ENCODE data around the gene IFIT2. TPM values are rescaled to one million over a fixed set of nuclear protein-coding genes. Genes with fewer than 3 reads are reported as not detected.

Gene IFIT2
- total RNA-seq, 1 donor = 99.4 TPM

DNA sequence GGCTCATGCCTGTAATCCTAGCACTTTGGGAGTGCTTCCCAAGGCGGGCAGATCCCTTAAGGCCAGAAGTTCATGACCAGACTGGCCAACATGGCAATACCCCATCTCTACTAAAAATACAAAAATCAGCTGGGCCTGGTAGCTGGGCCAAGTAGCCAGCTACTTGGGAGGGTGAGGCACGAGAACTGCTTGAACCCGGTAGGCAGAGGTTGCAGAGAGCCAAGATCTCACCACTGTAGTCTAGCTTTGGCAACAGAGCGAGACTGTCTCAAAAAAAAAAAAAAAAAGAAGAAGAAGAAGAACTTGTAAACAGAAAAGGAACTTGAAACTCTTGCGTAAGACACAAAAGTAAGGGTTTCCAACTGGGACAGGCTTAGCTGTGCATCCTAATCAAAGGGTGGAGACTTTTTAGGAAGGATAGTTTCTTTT lies 5.6 kb upstream of the IFIT2 start:
- Histone ChIP-seq H3K4me1 (ENCODE audit: insufficient read depth, low read length) (peaks cover 45% of the 10 kb centered on the region), H3K4me3 (ENCODE audit: low read length) (peak overlapping the region; percentile 10), H3K27me3 (ENCODE audit: insufficient read depth, low read length) (no peaks in the 10 kb centered on the region), H3K9me3 (ENCODE audit: low read depth, low read length) (no peaks in the 10 kb centered on the region)

DNA sequence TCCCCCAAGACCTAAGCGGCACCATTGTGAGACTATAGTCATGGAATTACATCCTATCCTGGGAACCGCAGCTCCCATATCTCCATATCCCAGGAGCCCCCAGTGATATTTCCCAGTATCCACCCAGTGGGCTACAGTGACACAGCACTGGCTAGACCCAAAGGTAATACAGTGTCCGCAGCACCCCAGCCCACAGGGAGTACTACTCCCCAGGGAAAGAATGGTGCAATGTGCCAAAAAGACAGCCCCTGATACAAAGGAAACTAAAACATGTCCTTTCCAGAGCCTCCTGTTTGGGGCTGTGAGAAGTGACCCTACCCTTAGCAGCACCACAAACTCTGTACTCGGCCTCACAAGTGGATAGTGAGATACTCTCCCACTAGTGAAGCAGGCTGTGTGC lies 4.5 kb upstream of the IFIT2 start:
- Histone ChIP-seq H3K4me1 (ENCODE audit: insufficient read depth, low read length) (peaks cover 50% of the 10 kb centered on the region), H3K27me3 (ENCODE audit: insufficient read depth, low read length) (no peaks in the 10 kb centered on the region), H3K9me3 (ENCODE audit: low read depth, low read length) (no peaks in the 10 kb centered on the region), H3K4me3 (ENCODE audit: low read length) (no peak overlapping the region)

DNA sequence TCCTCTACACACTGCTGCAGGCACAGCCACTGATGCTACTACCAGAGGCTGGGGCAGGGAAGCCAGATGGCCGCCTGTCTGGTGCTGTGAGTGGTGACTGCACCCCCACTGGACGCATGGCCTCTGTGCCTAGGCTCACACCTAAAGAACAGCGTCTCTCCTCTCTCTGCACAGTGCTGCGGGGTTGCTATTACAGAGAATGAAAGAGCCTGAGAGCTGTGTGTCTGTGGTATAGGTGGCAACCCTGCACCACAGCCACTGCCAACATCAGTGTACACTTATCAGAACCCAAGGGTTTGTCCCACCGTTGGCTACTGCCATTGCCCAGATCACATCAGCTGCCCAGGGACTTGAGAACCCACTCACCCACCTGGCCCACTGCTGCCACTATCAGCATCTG lies 4.1 kb upstream of the IFIT2 start:
- H3K9me3 ChIP-seq (ENCODE audit: low read depth, low read length) = no peaks in the 10 kb centered on the region

DNA sequence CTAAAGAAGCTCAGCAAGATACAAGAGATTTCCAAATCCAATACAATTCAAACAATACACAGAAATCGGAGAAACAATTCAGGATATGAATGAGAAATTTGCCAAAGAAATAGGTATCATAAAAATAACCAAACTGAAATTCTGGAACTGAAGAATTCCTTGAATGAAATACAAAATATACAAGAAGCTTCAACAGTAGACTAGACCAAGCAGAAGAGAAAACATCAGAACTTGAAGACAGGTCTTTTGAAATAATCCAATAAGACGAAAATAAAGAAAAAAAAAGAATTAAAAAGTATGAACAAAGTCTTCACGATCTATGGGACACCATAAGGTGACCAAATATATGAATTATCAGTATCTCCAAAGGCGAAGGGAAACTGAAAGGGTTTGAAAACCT lies 2.8 kb upstream of the IFIT2 start:
- H3K27me3 ChIP-seq (ENCODE audit: insufficient read depth, low read length) = no peaks in the 10 kb centered on the region
- H3K4me3 ChIP-seq (ENCODE audit: low read length) = no peak overlapping the region
- H3K4me1 ChIP-seq (ENCODE audit: insufficient read depth, low read length) = peaks cover 66% of the 10 kb centered on the region
- H3K9me3 ChIP-seq (ENCODE audit: low read depth, low read length) = no peaks in the 10 kb centered on the region

More for the DNA sequence above, 4.1 kb upstream of the IFIT2 start:
- Histone ChIP-seq H3K27me3 (ENCODE audit: insufficient read depth, low read length) (no peaks in the 10 kb centered on the region), H3K4me1 (ENCODE audit: insufficient read depth, low read length) (peaks cover 54% of the 10 kb centered on the region), H3K4me3 (ENCODE audit: low read length) (no peak overlapping the region)

DNA sequence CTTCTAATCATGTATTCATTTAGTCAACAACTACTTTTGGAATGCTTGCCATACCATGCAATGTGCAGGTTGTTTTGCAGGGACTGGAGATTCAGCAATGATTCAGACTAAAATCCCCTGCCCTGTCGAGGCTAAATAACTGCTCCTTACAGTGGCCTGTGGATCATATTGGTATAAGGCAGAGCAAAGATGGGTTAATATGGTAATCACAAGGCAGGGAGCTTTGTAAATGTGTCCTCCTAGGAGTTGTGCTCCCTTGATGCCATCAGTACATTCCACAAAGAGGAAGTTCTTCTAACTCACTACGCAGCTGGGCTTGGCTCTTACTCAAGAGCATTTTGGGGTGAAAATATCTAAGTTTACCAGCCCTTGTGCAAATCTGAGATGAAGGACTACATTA lies 614 bp upstream of the IFIT2 start:
- Histone ChIP-seq H3K27me3 (ENCODE audit: insufficient read depth, low read length) (no peaks in the 10 kb centered on the region), H3K9me3 (ENCODE audit: low read depth, low read length) (no peaks in the 10 kb centered on the region), H3K4me3 (ENCODE audit: low read length) (peak overlapping the region; percentile 65), H3K4me1 (ENCODE audit: insufficient read depth, low read length) (peaks cover 53% of the 10 kb centered on the region)

DNA sequence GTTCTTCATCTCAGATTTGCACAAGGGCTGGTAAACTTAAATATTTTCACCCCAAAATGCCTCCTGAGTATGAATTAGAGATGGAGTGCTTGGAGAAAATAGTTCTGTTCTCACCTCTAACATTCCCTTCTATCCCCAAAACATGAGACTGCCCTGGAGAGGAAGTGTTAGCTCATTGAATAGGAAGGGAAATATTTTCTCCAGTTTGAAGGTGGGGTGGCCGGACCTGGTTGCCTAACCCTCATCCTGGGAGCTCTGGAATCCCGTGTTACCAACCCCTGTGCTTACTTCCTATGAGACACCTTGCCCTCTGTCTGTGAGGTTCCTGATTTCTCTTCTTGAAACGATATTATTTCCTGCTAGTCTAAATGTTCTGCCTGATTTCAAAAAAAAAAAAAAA lies 779 bp downstream of the IFIT2 start:
- H3K4me1 ChIP-seq (ENCODE audit: insufficient read depth, low read length) = peaks cover 40% of the 10 kb centered on the region
- no peaks in the 10 kb centered on the region for H3K27me3 ChIP-seq (ENCODE audit: insufficient read depth, low read length)
- no peaks in the 10 kb centered on the region for H3K9me3 ChIP-seq (ENCODE audit: low read depth, low read length)
- H3K4me3 ChIP-seq (ENCODE audit: low read length) = peak overlapping the region; percentile 65

DNA sequence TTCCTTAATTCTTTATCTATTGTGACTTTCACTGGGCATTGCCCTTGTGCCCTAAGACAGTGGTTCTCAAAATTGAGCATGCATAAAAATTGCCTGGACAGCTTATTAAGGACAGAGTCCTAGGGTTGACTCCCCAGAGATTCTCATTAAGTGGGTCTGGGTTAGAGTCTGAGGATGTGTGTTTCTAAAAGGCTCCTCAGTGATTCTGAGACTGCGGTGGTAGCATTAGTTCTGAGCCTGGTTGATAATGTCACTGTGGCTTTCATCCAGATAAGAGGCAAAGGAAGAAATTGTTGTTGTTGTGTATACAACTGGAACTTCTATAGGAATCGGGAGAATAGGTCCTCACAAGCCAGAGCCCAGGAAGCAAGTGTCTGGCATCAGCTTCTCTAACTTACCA lies 1.3 kb downstream of the IFIT2 start:
- Histone ChIP-seq H3K4me3 (ENCODE audit: low read length) (peak overlapping the region; percentile 65), H3K27me3 (ENCODE audit: insufficient read depth, low read length) (no peaks in the 10 kb centered on the region)

DNA sequence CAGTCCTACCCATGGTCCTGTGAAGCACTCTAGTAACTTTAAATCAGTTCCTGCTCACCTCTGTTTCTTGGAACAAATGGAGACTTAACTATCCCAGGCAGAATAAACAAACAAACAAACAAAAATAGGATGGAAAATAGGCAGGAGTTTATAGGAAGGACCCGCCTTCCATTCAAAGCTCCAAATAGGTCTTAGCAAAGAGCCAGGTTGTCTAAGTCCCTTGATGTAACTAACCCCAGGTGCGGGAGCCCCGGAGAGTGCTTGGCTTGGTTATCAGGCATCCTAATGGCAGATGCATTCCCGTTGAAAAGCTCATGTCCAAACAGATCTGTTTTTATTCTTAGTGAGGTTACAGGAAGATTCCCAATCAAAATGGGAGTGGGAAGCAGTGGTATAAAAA lies 2.2 kb downstream of the IFIT2 start:
- Histone ChIP-seq H3K4me1 (ENCODE audit: insufficient read depth, low read length) (peaks cover 37% of the 10 kb centered on the region), H3K9me3 (ENCODE audit: low read depth, low read length) (no peaks in the 10 kb centered on the region), H3K4me3 (ENCODE audit: low read length) (peak overlapping the region; percentile 65), H3K27me3 (ENCODE audit: insufficient read depth, low read length) (no peaks in the 10 kb centered on the region)

More for the DNA sequence above, 1.3 kb downstream of the IFIT2 start:
- H3K9me3 ChIP-seq (ENCODE audit: low read depth, low read length) = no peaks in the 10 kb centered on the region
- peaks cover 37% of the 10 kb centered on the region for H3K4me1 ChIP-seq (ENCODE audit: insufficient read depth, low read length)

DNA sequence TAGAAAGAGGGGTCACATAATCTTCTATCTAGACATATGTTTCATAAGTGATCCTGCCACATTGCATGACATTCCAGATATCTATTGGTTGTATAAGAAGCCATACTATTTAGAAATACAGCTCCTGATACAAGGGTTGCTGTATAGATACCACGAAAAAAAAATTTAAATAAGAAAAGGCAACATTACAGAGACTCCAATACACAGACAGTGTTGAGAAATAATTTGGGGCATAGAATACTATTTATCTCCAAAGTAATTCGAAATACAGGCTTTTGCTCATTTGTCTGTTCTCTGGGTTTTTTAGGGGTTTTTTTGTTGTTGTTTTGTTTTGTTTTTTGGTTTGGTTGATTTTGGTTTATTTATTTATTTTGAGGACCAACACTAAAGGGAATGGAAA lies 2.6 kb downstream of the IFIT2 start:
- no peaks in the 10 kb centered on the region for H3K27me3 ChIP-seq (ENCODE audit: insufficient read depth, low read length)
- H3K4me3 ChIP-seq (ENCODE audit: low read length) = peak overlapping the region; percentile 65
- peaks cover 37% of the 10 kb centered on the region for H3K4me1 ChIP-seq (ENCODE audit: insufficient read depth, low read length)
- H3K9me3 ChIP-seq (ENCODE audit: low read depth, low read length) = no peaks in the 10 kb centered on the region

DNA sequence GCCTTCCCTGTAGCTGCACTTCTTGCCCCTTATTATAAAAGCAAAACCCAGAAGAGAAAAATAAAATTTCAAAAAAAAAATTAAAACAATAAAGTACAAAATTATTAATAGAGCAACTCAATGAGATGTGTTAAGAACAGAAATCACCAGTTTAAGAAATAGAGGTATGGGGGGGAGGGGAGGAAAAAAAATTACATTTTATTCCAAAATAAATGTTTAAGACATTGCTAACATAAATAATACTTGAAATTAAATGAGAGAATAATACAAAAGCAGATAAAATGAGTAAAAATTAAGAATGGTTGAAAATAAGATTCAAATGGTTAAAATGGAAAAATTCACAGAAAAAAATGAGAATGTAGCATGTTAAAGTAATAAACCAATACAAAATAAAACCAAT lies 3.1 kb downstream of the IFIT2 start:
- Histone ChIP-seq H3K27me3 (ENCODE audit: insufficient read depth, low read length) (no peaks in the 10 kb centered on the region), H3K4me1 (ENCODE audit: insufficient read depth, low read length) (peaks cover 37% of the 10 kb centered on the region), H3K4me3 (ENCODE audit: low read length) (no peak overlapping the region), H3K9me3 (ENCODE audit: low read depth, low read length) (no peaks in the 10 kb centered on the region)

DNA sequence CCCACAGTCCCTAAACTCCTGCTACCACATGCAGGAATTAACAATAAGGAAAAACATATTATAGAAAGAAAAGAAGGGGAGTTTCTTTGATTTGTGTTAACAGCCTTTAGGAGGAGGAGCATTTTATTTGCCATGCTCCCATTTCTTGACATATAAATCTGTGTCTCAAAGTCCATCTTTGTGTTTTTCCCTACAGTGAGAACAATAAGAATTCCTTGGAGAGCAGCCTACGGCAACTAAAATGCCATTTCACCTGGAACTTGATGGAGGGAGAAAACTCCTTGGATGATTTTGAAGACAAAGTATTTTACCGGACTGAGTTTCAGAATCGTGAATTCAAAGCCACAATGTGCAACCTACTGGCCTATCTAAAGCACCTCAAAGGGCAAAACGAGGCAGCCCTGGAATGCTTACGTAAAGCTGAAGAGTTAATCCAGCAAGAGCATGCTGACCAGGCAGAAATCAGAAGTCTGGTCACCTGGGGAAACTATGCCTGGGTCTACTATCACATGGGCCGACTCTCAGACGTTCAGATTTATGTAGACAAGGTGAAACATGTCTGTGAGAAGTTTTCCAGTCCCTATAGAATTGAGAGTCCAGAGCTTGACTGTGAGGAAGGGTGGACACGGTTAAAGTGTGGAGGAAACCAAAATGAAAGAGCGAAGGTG lies 4.1 kb downstream of the IFIT2 start:
- no peaks in the 10 kb centered on the region for H3K27me3 ChIP-seq (ENCODE audit: insufficient read depth, low read length)
- H3K9me3 ChIP-seq (ENCODE audit: low read depth, low read length) = no peaks in the 10 kb centered on the region
- peaks cover 32% of the 10 kb centered on the region for H3K4me1 ChIP-seq (ENCODE audit: insufficient read depth, low read length)
- no peak overlapping the region for H3K4me3 ChIP-seq (ENCODE audit: low read length)

DNA sequence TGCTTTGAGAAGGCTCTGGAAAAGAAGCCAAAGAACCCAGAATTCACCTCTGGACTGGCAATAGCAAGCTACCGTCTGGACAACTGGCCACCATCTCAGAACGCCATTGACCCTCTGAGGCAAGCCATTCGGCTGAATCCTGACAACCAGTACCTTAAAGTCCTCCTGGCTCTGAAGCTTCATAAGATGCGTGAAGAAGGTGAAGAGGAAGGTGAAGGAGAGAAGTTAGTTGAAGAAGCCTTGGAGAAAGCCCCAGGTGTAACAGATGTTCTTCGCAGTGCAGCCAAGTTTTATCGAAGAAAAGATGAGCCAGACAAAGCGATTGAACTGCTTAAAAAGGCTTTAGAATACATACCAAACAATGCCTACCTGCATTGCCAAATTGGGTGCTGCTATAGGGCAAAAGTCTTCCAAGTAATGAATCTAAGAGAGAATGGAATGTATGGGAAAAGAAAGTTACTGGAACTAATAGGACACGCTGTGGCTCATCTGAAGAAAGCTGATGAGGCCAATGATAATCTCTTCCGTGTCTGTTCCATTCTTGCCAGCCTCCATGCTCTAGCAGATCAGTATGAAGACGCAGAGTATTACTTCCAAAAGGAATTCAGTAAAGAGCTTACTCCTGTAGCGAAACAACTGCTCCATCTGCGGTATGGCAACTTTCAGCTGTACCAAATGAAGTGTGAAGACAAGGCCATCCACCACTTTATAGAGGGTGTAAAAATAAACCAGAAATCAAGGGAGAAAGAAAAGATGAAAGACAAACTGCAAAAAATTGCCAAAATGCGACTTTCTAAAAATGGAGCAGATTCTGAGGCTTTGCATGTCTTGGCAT lies 4.8 kb downstream of the IFIT2 start:
- Histone ChIP-seq H3K4me1 (ENCODE audit: insufficient read depth, low read length) (peaks cover 27% of the 10 kb centered on the region), H3K27me3 (ENCODE audit: insufficient read depth, low read length) (no peaks in the 10 kb centered on the region), H3K9me3 (ENCODE audit: low read depth, low read length) (no peaks in the 10 kb centered on the region), H3K4me3 (ENCODE audit: low read length) (no peak overlapping the region)

DNA sequence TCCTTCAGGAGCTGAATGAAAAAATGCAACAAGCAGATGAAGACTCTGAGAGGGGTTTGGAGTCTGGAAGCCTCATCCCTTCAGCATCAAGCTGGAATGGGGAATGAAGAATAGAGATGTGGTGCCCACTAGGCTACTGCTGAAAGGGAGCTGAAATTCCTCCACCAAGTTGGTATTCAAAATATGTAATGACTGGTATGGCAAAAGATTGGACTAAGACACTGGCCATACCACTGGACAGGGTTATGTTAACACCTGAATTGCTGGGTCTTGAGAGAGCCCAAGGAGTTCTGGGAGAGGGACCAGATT lies 5.4 kb downstream of the IFIT2 start:
- H3K27me3 ChIP-seq (ENCODE audit: insufficient read depth, low read length) = no peaks in the 10 kb centered on the region
- H3K9me3 ChIP-seq (ENCODE audit: low read depth, low read length) = no peaks in the 10 kb centered on the region

DNA sequence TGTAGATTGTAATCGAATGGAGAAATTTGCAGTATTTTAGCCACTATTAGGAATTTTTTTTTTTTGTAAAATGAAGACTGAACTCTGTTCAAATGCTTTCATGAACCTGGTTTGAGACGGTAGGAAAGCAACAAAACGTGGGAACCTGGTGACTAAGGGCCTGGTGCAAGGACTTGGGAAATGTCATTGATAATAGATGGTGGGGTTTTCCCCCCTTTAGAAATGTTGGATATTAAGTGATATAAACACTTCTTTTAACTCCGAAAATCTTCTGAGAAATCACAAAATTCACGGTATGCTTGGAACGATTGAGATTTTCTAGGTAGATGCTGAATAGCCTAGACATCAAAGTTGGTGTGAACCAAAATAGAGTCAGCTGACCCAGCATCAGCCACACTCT lies 6.4 kb downstream of the IFIT2 start:
- no peaks in the 10 kb centered on the region for H3K9me3 ChIP-seq (ENCODE audit: low read depth, low read length)
- peaks cover 15% of the 10 kb centered on the region for H3K4me1 ChIP-seq (ENCODE audit: insufficient read depth, low read length)
- no peaks in the 10 kb centered on the region for H3K27me3 ChIP-seq (ENCODE audit: insufficient read depth, low read length)
- no peak overlapping the region for H3K4me3 ChIP-seq (ENCODE audit: low read length)

More for the DNA sequence above, 5.4 kb downstream of the IFIT2 start:
- peaks cover 25% of the 10 kb centered on the region for H3K4me1 ChIP-seq (ENCODE audit: insufficient read depth, low read length)
- H3K4me3 ChIP-seq (ENCODE audit: low read length) = no peak overlapping the region

DNA sequence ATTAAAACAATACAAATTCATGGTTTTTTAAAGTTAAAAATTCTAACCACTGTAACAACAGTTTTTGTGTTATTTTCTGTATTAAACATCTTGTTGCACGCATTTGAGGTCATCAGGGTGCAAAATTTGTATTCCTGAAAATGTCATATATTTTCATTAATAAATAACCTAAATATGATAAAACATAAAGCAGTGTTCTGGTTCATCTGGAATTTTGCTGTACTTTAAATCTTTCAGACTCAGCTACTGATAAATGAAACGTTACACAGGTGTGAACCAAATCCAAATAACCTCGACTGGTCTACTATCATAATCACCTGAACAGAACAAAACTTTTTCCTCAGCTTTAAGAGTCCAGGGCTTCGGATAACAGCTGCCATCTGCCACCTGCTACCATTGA lies 6.9 kb downstream of the IFIT2 start:
- no peak overlapping the region for H3K4me3 ChIP-seq (ENCODE audit: low read length)
- no peaks in the 10 kb centered on the region for H3K9me3 ChIP-seq (ENCODE audit: low read depth, low read length)
- no peaks in the 10 kb centered on the region for H3K27me3 ChIP-seq (ENCODE audit: insufficient read depth, low read length)
- peaks cover 10% of the 10 kb centered on the region for H3K4me1 ChIP-seq (ENCODE audit: insufficient read depth, low read length)
